C1 segment of cervical spinal cord (tissue), 14 donors: ENCODE data around the gene CFAP77.

Experiments used
- DNase-seq, 14 donors: peaks; one replicate each; lab custom pipeline; 2025; lab: John Stamatoyannopoulos, UW

The CFAP77 gene

GRCh38 chr9:132408521-132408920 is 1.5 kb upstream of the CFAP77 start:
- DNase-seq: no peak

- DNase-seq: no peak
Measured at GRCh38 chr9:132410642-132411041, 631 bp downstream of the CFAP77 start.

GRCh38 chr9:132411091-132411508 is 1.1 kb downstream of the CFAP77 start:
- peak in 5 of 14 donors; percentile 1 to 71 (median 4) for DNase-seq

GRCh38 chr9:132412089-132412488 is 2.1 kb downstream of the CFAP77 start:
- no peak for DNase-seq

- no peak for DNase-seq
Measured at GRCh38 chr9:132413926-132414325, 3.9 kb downstream of the CFAP77 start.

GRCh38 chr9:132414731-132415130 is 4.7 kb downstream of the CFAP77 start:
- no peak for DNase-seq

GRCh38 chr9:132415181-132415580 is 5.2 kb downstream of the CFAP77 start:
- no peak for DNase-seq

- no peak for DNase-seq
Measured at GRCh38 chr9:132418726-132419363, 8.8 kb downstream of the CFAP77 start.

GRCh38 chr9:132422574-132422973 is 12.6 kb downstream of the CFAP77 start:
- no peak for DNase-seq

- DNase-seq: no peak
Measured at GRCh38 chr9:132423503-132423902, 13.5 kb downstream of the CFAP77 start.

GRCh38 chr9:132424857-132425674 is 15.1 kb downstream of the CFAP77 start:
- no peak for DNase-seq

- no peak for DNase-seq
Measured at GRCh38 chr9:132425675-132426062, 15.7 kb downstream of the CFAP77 start.

GRCh38 chr9:132426639-132427414 is 16.8 kb downstream of the CFAP77 start:
- no peak for DNase-seq

- DNase-seq: no peak
Measured at GRCh38 chr9:132430998-132431397, 21.0 kb downstream of the CFAP77 start.

- DNase-seq: no peak
Measured at GRCh38 chr9:132434881-132435280, 24.9 kb downstream of the CFAP77 start.

- no peak for DNase-seq
Measured at GRCh38 chr9:132439153-132439552, 29.1 kb downstream of the CFAP77 start.

GRCh38 chr9:132440735-132441134 is 30.7 kb downstream of the CFAP77 start:
- no peak for DNase-seq

GRCh38 chr9:132441404-132441803 is 31.4 kb downstream of the CFAP77 start:
- no peak for DNase-seq

- no peak for DNase-seq
Measured at GRCh38 chr9:132443951-132444607, 34.1 kb downstream of the CFAP77 start.

GRCh38 chr9:132446887-132447286 is 36.9 kb downstream of the CFAP77 start:
- no peak for DNase-seq

GRCh38 chr9:132447346-132447745 is 37.3 kb downstream of the CFAP77 start:
- DNase-seq: no peak

- no peak for DNase-seq
Measured at GRCh38 chr9:132447902-132448301, 37.9 kb downstream of the CFAP77 start.
